Ovary (tissue), 3 donors: ENCODE data around the gene ACTN2.

ENCODE experiments used
- EP300 ChIP-seq: sonication (generic); formaldehyde crosslinking; IDR thresholded peaks from one replicate; pipeline ENCODE4 v1.6.1; 2017; ENCODE audit warnings: antibody characterized with exemption
- POLR2A ChIP-seq: fragments of 450-650 bp; IDR thresholded peaks from one replicate; pipeline ENCODE4 v1.6.1; 2017; ENCODE audit warnings: antibody characterized with exemption, mild to moderate bottlenecking, moderate library complexity
- TF ChIP-seq, protein P1 (sequence below), 3 donors: fragments of 450-650 bp in 2 of 3; fragments of 200-600 bp in 1 of 3; IDR thresholded peaks; one replicate each; pipeline versions ENCODE4 v1.5.1 to v1.8.0; 2016 to 2022; ENCODE audit warnings: antibody characterized with exemption in 3 of 3, mild to moderate bottlenecking in 1 of 3
- donor health status: DM: no; HTN: no; CAD: no.

DNA sequence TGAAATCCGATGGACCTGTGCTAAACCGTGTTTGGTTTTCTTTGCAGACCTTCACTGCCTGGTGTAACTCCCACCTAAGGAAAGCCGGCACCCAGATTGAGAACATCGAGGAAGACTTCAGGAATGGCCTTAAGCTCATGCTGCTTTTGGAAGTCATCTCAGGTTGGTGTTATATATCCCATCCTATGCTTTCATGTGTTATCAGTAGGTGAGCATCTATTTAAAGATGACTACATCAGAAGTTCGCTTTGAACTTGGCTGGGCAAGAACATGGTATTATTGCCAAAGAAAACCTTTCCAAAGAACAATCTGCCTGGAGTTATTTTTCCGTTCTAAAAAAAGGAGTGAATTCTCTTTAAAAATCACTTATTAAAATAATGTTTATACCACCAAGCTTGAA is 31.5 kb downstream of the ACTN2 start:
- TF ChIP-seq, protein P1, sequence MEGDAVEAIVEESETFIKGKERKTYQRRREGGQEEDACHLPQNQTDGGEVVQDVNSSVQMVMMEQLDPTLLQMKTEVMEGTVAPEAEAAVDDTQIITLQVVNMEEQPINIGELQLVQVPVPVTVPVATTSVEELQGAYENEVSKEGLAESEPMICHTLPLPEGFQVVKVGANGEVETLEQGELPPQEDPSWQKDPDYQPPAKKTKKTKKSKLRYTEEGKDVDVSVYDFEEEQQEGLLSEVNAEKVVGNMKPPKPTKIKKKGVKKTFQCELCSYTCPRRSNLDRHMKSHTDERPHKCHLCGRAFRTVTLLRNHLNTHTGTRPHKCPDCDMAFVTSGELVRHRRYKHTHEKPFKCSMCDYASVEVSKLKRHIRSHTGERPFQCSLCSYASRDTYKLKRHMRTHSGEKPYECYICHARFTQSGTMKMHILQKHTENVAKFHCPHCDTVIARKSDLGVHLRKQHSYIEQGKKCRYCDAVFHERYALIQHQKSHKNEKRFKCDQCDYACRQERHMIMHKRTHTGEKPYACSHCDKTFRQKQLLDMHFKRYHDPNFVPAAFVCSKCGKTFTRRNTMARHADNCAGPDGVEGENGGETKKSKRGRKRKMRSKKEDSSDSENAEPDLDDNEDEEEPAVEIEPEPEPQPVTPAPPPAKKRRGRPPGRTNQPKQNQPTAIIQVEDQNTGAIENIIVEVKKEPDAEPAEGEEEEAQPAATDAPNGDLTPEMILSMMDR (IDR thresholded peaks at IDR 0.05) = no peak
- no peak for TF ChIP-seq POLR2A
- TF ChIP-seq EP300 = no peak
